ENCODE data around the gene BICDL1.

- TF ChIP-seq EP300 (IDR thresholded peaks at IDR 0.05): no peak
- TF ChIP-seq, protein P1, sequence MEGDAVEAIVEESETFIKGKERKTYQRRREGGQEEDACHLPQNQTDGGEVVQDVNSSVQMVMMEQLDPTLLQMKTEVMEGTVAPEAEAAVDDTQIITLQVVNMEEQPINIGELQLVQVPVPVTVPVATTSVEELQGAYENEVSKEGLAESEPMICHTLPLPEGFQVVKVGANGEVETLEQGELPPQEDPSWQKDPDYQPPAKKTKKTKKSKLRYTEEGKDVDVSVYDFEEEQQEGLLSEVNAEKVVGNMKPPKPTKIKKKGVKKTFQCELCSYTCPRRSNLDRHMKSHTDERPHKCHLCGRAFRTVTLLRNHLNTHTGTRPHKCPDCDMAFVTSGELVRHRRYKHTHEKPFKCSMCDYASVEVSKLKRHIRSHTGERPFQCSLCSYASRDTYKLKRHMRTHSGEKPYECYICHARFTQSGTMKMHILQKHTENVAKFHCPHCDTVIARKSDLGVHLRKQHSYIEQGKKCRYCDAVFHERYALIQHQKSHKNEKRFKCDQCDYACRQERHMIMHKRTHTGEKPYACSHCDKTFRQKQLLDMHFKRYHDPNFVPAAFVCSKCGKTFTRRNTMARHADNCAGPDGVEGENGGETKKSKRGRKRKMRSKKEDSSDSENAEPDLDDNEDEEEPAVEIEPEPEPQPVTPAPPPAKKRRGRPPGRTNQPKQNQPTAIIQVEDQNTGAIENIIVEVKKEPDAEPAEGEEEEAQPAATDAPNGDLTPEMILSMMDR (IDR thresholded peaks at IDR 0.05): no peak
Measured at GRCh38 chr12:119964929-119965328, 24.1 kb upstream of the BICDL1 start.
